Measurements from ENCODE around the gene ERO1A. TPM values are rescaled to one million over a fixed set of nuclear protein-coding genes. Genes with fewer than 3 reads are reported as not detected.

Gene ERO1A
- polyA plus RNA-seq, 3 donors = 23.3 to 27.3 (median 26.4) TPM

- DNase-seq (ENCODE audit: low read depth in 3 of 3, low spot score in 2 of 3) = no peak
Observed at GRCh38 chr14:52609445-52610044, 85.8 kb downstream of the ERO1A start.

GRCh38 chr14:52607061-52607460 lies 88.3 kb downstream of the ERO1A start:
- no peak for DNase-seq (ENCODE audit: low read depth in 3 of 3, low spot score in 2 of 3)

GRCh38 chr14:52602131-52602530 lies 93.2 kb downstream of the ERO1A start:
- DNase-seq (ENCODE audit: low read depth in 3 of 3, low spot score in 2 of 3) = no peak

- DNase-seq (ENCODE audit: low read depth in 3 of 3, low spot score in 2 of 3) = no peak
Observed at GRCh38 chr14:52599974-52600373, 95.4 kb downstream of the ERO1A start.

- no peak for DNase-seq (ENCODE audit: low read depth in 3 of 3, low spot score in 2 of 3)
Observed at GRCh38 chr14:52598568-52598967, 96.8 kb downstream of the ERO1A start.

GRCh38 chr14:52596861-52597260 lies 98.5 kb downstream of the ERO1A start:
- no peak for DNase-seq (ENCODE audit: low read depth in 3 of 3, low spot score in 2 of 3)

- DNase-seq (ENCODE audit: low read depth in 3 of 3, low spot score in 2 of 3) = no peak
Observed at GRCh38 chr14:52596320-52596719, 99.0 kb downstream of the ERO1A start.

GRCh38 chr14:52590318-52590717 lies 105.0 kb downstream of the ERO1A start:
- DNase-seq (ENCODE audit: low read depth in 3 of 3, low spot score in 2 of 3) = no peak

Other genes starting within 250 kb of the ERO1A start
- gene TXNDC16, start 143.1 kb downstream of the ERO1A start, polyA plus RNA-seq (ENCODE audit: insufficient read length in 3 of 3) = 10 to 100 TPM; 21.2 to 24.7 (median 23.5) TPM
- 1 to 10 TPM; 6.6 to 7.0 (median 6.9) TPM for gene GPR137C, start 142.7 kb downstream of the ERO1A start, polyA plus RNA-seq (ENCODE audit: insufficient read length in 3 of 3)
- 100 to 1,000 TPM; 129 to 159 (median 152) TPM for gene PSMC6, start 11.6 kb upstream of the ERO1A start, polyA plus RNA-seq (ENCODE audit: insufficient read length in 3 of 3)
- gene STYX, start 34.6 kb upstream of the ERO1A start, polyA plus RNA-seq (ENCODE audit: insufficient read length in 3 of 3) = 10 to 100 TPM; 15.6 to 17.1 (median 16.9) TPM
- 10 to 100 TPM; 35.4 to 40.3 (median 37.8) TPM for gene GNPNAT1, start 96.0 kb upstream of the ERO1A start, polyA plus RNA-seq (ENCODE audit: insufficient read length in 3 of 3)

Data from right renal cortex interstitium (tissue), 3 donors.